Upper lobe of left lung (tissue), 6 donors: ENCODE results near the gene ATP6V1F. TPM values are rescaled to one million over a fixed set of nuclear protein-coding genes. Genes with fewer than 3 reads are reported as not detected.

Source experiments
- ATAC-seq, 2 donors: fragments of 200-7000 bp; cut with Tn5 transposase; one replicate each; pipeline ENCODE4 v1.9.1; 2022; ENCODE audit warnings: mild to moderate bottlenecking in 2 of 2, moderate library complexity in 2 of 2; ENCODE audit not compliant: low FRiP score in 2 of 2
- DNase-seq, 2 donors: peaks; one replicate each; pipeline ENCODE4 v3.0.0-alpha.2; 2019 to 2020
- H3K27ac ChIP-seq, 4 donors: fragments of 200-600 bp; sonication (generic); one replicate each; pipeline ENCODE4 v1.5.1; 2016 to 2019
- H3K27me3 ChIP-seq, 4 donors: fragments of 200-600 bp; sonication (generic); one replicate each; pipeline ENCODE4 v1.5.1; 2017 to 2019
- H3K36me3 ChIP-seq, 4 donors: fragments of 200-600 bp; sonication (generic); one replicate each; pipeline ENCODE4 v1.5.1; 2016 to 2019
- H3K4me1 ChIP-seq, 4 donors: fragments of 200-600 bp; sonication (generic); one replicate each; pipeline ENCODE4 v1.5.1; 2018 to 2019
- H3K4me3 ChIP-seq, 4 donors: fragments of 200-600 bp; sonication (generic); one replicate each; pipeline ENCODE4 v1.5.1; 2017 to 2019; ENCODE audit warnings: mild to moderate bottlenecking in 2 of 4, moderate library complexity in 1 of 4
- H3K9me3 ChIP-seq, 4 donors: fragments of 200-600 bp; sonication (generic); one replicate each; pipeline ENCODE4 v1.5.1; 2018 to 2019
- CTCF ChIP-seq, 6 experiments: fragments of 450-650 bp in 4 of 6; fragments of 200-600 bp in 2 of 6; sonication (generic) in 2 of 6; IDR thresholded peaks; one replicate each; pipeline ENCODE4 v1.5.1; 2016 to 2019; ENCODE audit warnings: antibody characterized with exemption in 6 of 6
- EP300 ChIP-seq, 4 donors: sonication (generic); formaldehyde crosslinking; IDR thresholded peaks; one replicate each; pipeline ENCODE4 v1.5.1; 2017; ENCODE audit warnings: antibody characterized with exemption in 4 of 4, control low read depth in 2 of 4
- POLR2A ChIP-seq, 4 donors: fragments of 450-650 bp; IDR thresholded peaks; one replicate each; pipeline ENCODE4 v1.5.1; 2016 to 2017; ENCODE audit warnings: antibody characterized with exemption in 4 of 4, mild to moderate bottlenecking in 2 of 4
- POLR2AphosphoS5 ChIP-seq, 2 donors: sonication (generic); formaldehyde crosslinking; IDR thresholded peaks; one replicate each; pipeline ENCODE4 v1.5.1; 2017; ENCODE audit warnings: antibody characterized with exemption in 2 of 2
- WGBS, 2 donors: methylation state at CpG; one replicate each; pipeline ENCODE4 v1.1.5; 2017 to 2018; 5-methylcytosine and 5-hydroxymethylcytosine counted together
- total RNA-seq, 6 donors: library from RNA; depleted of rRNA in 4 of 6; stranded (reverse); fragments of >200 nt in 4 of 6; gene quantifications; one replicate each; pipeline versions ENCODE4 v1.1.0 to v1.2.1, GENCODE V29; 2016 to 2021
- donor health status: DM: no; HTN: no; CAD: no; lungs with moderate emphysema.
- donor health status: DM: no; HTN: yes; CAD: no; lungs with severe emphysema.

Gene ATP6V1F
- total RNA-seq, 6 donors from 2014 or later: 99.8 to 224 (median 156) TPM

GRCh38 chr7:128871050-128871449, 8.4 kb downstream of the ATP6V1F start:
- no peak for TF ChIP-seq CTCF (IDR thresholded peaks at IDR 0.05)
- no peak for TF ChIP-seq EP300 (IDR thresholded peaks at IDR 0.05)
- TF ChIP-seq POLR2AphosphoS5 (IDR thresholded peaks at IDR 0.05): no peak
- no peak for TF ChIP-seq POLR2A (IDR thresholded peaks at IDR 0.05)
- ATAC-seq (no peak), DNase-seq (no peak)
- no peaks in the 10 kb centered on the region for H3K9me3 ChIP-seq
- no peak overlapping the region for H3K4me3 ChIP-seq
- H3K27ac ChIP-seq: no peak overlapping the region
- peaks cover 17 to 22% (median 18%) of the 10 kb centered on the region in 4 donors for H3K4me1 ChIP-seq
- WGBS, 2 donors: 93 to 95% methylated on average over 4 to 5 of the region's 5 CpGs
- H3K27me3 ChIP-seq: peaks cover 0 to 14% (median 3%) of the 10 kb centered on the region in 4 donors
- H3K36me3 ChIP-seq: peaks cover 0 to 5% (median 4%) of the 10 kb centered on the region in 4 donors

GRCh38 chr7:128872394-128872824, 9.8 kb downstream of the ATP6V1F start:
- Histone ChIP-seq H3K4me3 (no peak overlapping the region), H3K27me3 (peaks cover 0 to 14% (median 3%) of the 10 kb centered on the region in 4 donors), H3K4me1 (peaks cover 17 to 22% (median 18%) of the 10 kb centered on the region in 4 donors), H3K9me3 (no peaks in the 10 kb centered on the region), H3K27ac (no peak overlapping the region), H3K36me3 (no peaks in the 10 kb centered on the region)
- peak in 1 of 2 donors; percentile 45 for DNase-seq
- WGBS, 2 donors: 79 to 80% methylated on average over 4 to 13 of the region's 13 CpGs
- no peak for ATAC-seq
- no peak for TF ChIP-seq POLR2AphosphoS5 (IDR thresholded peaks at IDR 0.05)
- TF ChIP-seq POLR2A (IDR thresholded peaks at IDR 0.05): no peak
- TF ChIP-seq EP300 (IDR thresholded peaks at IDR 0.05): no peak
- TF ChIP-seq CTCF (IDR thresholded peaks at IDR 0.05): no peak

GRCh38 chr7:128873234-128873633, 10.6 kb downstream of the ATP6V1F start:
- Histone ChIP-seq H3K27ac (no peak overlapping the region), H3K27me3 (peaks cover 0 to 14% (median 3%) of the 10 kb centered on the region in 4 donors), H3K9me3 (no peaks in the 10 kb centered on the region), H3K4me3 (no peak overlapping the region), H3K4me1 (peaks cover 17 to 20% (median 18%) of the 10 kb centered on the region in 4 donors), H3K36me3 (no peaks in the 10 kb centered on the region)
- DNase-seq: peak in 1 of 2 donors; percentile 43
- 81% methylated on average over 8 to 9 of the region's 9 CpGs for whole genome bisulfite sequencing, 2 donors
- TF ChIP-seq CTCF (IDR thresholded peaks at IDR 0.05): no peak
- no peak for TF ChIP-seq POLR2A (IDR thresholded peaks at IDR 0.05)
- no peak for TF ChIP-seq EP300 (IDR thresholded peaks at IDR 0.05)
- no peak for TF ChIP-seq POLR2AphosphoS5 (IDR thresholded peaks at IDR 0.05)
- no peak for ATAC-seq

- no peaks in the 10 kb centered on the region for H3K9me3 ChIP-seq
- DNase-seq (peak in 1 of 2 donors; percentile 72), ATAC-seq (no peak)
- H3K36me3 ChIP-seq: no peaks in the 10 kb centered on the region
- H3K4me1 ChIP-seq: peaks cover 6 to 9% (median 7%) of the 10 kb centered on the region in 4 donors
- no peak overlapping the region for H3K27ac ChIP-seq
- peaks cover 0 to 12% (median 3%) of the 10 kb centered on the region in 4 donors for H3K27me3 ChIP-seq
- no peak overlapping the region for H3K4me3 ChIP-seq
- TF ChIP-seq EP300 (IDR thresholded peaks at IDR 0.05) (no peak), POLR2A (IDR thresholded peaks at IDR 0.05) (no peak), POLR2AphosphoS5 (IDR thresholded peaks at IDR 0.05) (no peak), CTCF (IDR thresholded peaks at IDR 0.05) (no peak)
- 78 to 79% methylated on average over 13 to 22 of the region's 22 CpGs for WGBS, 2 donors
These were observed 11.7 kb downstream of the ATP6V1F start for GRCh38 chr7:128874140-128875031.
